HEK293 (cell line): Measurements from ENCODE around the gene NIT1.
A peak's percentile ranks its signal among the peaks of the same experiment; 100 is the strongest.

Source experiments
- CTCF ChIA-PET: fragments of 350-600 bp; formaldehyde crosslinking; extraction: SDS; loops from one replicate; lab custom pipeline; 2021; ENCODE audit warnings: antibody characterized with exemption; lab: Yijun Ruan, JAX
- POLR2A ChIA-PET: fragments of 300-600 bp; formaldehyde crosslinking; extraction: SDS; loops from one replicate; lab custom pipeline; 2020; ENCODE audit warnings: antibody characterized with exemption, inconsistent platforms; lab: Yijun Ruan, JAX
- H3K27ac ChIP-seq: fragments of 200-500 bp; sonication (Bioruptor generic); 2 replicates; pipeline ENCODE4 v1.5.1; 2014; ENCODE audit warnings: low read depth, low read length, control low read depth, inconsistent platforms; ENCODE audit errors: extremely low read depth
- H3K36me3 ChIP-seq, 2 experiments: fragments of 200-500 bp in 1 of 2; sonication (Bioruptor generic) in 1 of 2; 1 replicate in 1 of 2; 2 replicates in 1 of 2; pipeline ENCODE4 v1.5.1; 2014 to 2017; ENCODE audit warnings: inconsistent platforms in 2 of 2, low read length in 2 of 2; ENCODE audit not compliant: control insufficient read depth in 2 of 2, insufficient read depth in 1 of 2
- H3K4me1 ChIP-seq: fragments of 200-500 bp; sonication (Bioruptor generic); 2 replicates; pipeline ENCODE4 v1.5.1; 2014; ENCODE audit warnings: mild to moderate bottlenecking, low read length, inconsistent platforms; ENCODE audit not compliant: control insufficient read depth, insufficient read depth
- H3K4me3 ChIP-seq: 2 replicates; pipeline ENCODE4 v1.5.1; 2011; ENCODE audit warnings: low read depth, mild to moderate bottlenecking, control low read depth, low read length, moderate library complexity
- H3K9me3 ChIP-seq: fragments of 200-500 bp; sonication (Bioruptor generic); 2 replicates; pipeline ENCODE4 v1.5.1; 2014; ENCODE audit warnings: low read depth, low read length, inconsistent platforms; ENCODE audit not compliant: control insufficient read depth, insufficient read depth
- ATF2 ChIP-seq: fragments of 450-650 bp; formaldehyde crosslinking; IDR thresholded peaks from 2 replicates; pipeline ENCODE4 v1.5.1; 2016; ENCODE audit warnings: missing biosample characterization, missing genetic modification characterization, low read depth
- HIC1 ChIP-seq: fragments of 450-650 bp; formaldehyde crosslinking; IDR thresholded peaks from 2 replicates; pipeline ENCODE4 v1.5.1; 2016; ENCODE audit warnings: missing biosample characterization, missing genetic modification characterization
- PRDM1 ChIP-seq: fragments of 450-650 bp; formaldehyde crosslinking; IDR thresholded peaks from 2 replicates; pipeline ENCODE4; 2016; ENCODE audit warnings: missing biosample characterization, missing genetic modification characterization
- SCRT1 ChIP-seq: fragments of 450-650 bp; formaldehyde crosslinking; IDR thresholded peaks from 2 replicates; pipeline ENCODE4 v1.5.1; 2016; ENCODE audit warnings: missing biosample characterization, missing genetic modification characterization, borderline replicate concordance
- SCRT2 ChIP-seq: fragments of 450-650 bp; formaldehyde crosslinking; IDR thresholded peaks from 2 replicates; pipeline ENCODE4 v1.5.1; 2016; ENCODE audit warnings: missing biosample characterization, missing genetic modification characterization
- ZBTB20 ChIP-seq: fragments of 450-650 bp; formaldehyde crosslinking; IDR thresholded peaks from 2 replicates; pipeline ENCODE4 v1.5.1; 2016; ENCODE audit warnings: missing biosample characterization, missing genetic modification characterization
- ZNF23 ChIP-seq: fragments of 450-650 bp; formaldehyde crosslinking; IDR thresholded peaks from 2 replicates; pipeline ENCODE4 v1.5.1; 2016; ENCODE audit warnings: missing biosample characterization, missing genetic modification characterization, borderline replicate concordance
- ZNF24 ChIP-seq: fragments of 450-650 bp; formaldehyde crosslinking; IDR thresholded peaks from 2 replicates; pipeline ENCODE4 v1.5.1; 2016; ENCODE audit warnings: missing biosample characterization, missing genetic modification characterization
- ZNF26 ChIP-seq: fragments of 450-650 bp; formaldehyde crosslinking; IDR thresholded peaks from 2 replicates; pipeline ENCODE4 v1.5.1; 2016; ENCODE audit warnings: missing biosample characterization, missing genetic modification characterization
- ZNF514 ChIP-seq: fragments of 450-650 bp; formaldehyde crosslinking; IDR thresholded peaks from 2 replicates; pipeline ENCODE4 v1.5.1; 2016; ENCODE audit warnings: missing biosample characterization, missing genetic modification characterization
- ZNF571 ChIP-seq: fragments of 450-650 bp; formaldehyde crosslinking; IDR thresholded peaks from 2 replicates; pipeline ENCODE4 v1.5.0; 2017; ENCODE audit warnings: missing biosample characterization, missing genetic modification characterization
- ZNF624 ChIP-seq: fragments of 450-650 bp; formaldehyde crosslinking; IDR thresholded peaks from 2 replicates; pipeline ENCODE4 v1.5.1; 2017; ENCODE audit warnings: missing biosample characterization, missing genetic modification characterization
- ZNF747 ChIP-seq: fragments of 450-650 bp; formaldehyde crosslinking; IDR thresholded peaks from 2 replicates; pipeline ENCODE4 v1.5.1; 2016; ENCODE audit warnings: missing biosample characterization, missing genetic modification characterization
- ZNF791 ChIP-seq: fragments of 450-650 bp; formaldehyde crosslinking; IDR thresholded peaks from 2 replicates; pipeline ENCODE4 v1.5.1; 2016; ENCODE audit warnings: missing biosample characterization, missing genetic modification characterization
- ZSCAN16 ChIP-seq: fragments of 450-650 bp; formaldehyde crosslinking; IDR thresholded peaks from 2 replicates; pipeline ENCODE4 v1.5.1; 2016; ENCODE audit warnings: missing biosample characterization, missing genetic modification characterization
- TF ChIP-seq, protein P1 (sequence below): IDR thresholded peaks from 2 replicates; pipeline ENCODE4 v1.6.1; 2011; ENCODE audit warnings: mild to moderate bottlenecking, low read depth, low read length, borderline replicate concordance
- TF ChIP-seq, protein P2 (sequence below): fragments of 450-650 bp; formaldehyde crosslinking; IDR thresholded peaks from 2 replicates; pipeline ENCODE4 v1.5.1; 2017; ENCODE audit warnings: missing biosample characterization, missing genetic modification characterization

The NIT1 gene

GRCh38 chr1:161099090-161099802 lies 18.7 kb upstream of the NIT1 start:
- ChIA-PET POLR2A (interaction anchor here (1.0 to 2.5 kb wide), 5 partner anchors 13 to 78 kb away, joined by 3 to 10 read pairs (median 6); partner anchors contain the start of genes F11R, NIT1, PFDN2 and USF1), CTCF (interaction anchor here (0.6 to 4.5 kb wide), 11 partner anchors 10 to 319 kb away, joined by 3 to 60 read pairs (median 7); partner anchors contain the start of genes DEDD, NECTIN4, PPOX and USF1)
- Histone ChIP-seq H3K36me3 (peaks cover 11 to 38% of the 10 kb centered on the region in 2 experiments; a peak in 2 of 3 replicates), H3K9me3 (no peaks in the 10 kb centered on the region), H3K4me3 (no peak overlapping the region; the same call in 1 of the 2 replicates), H3K27ac (no peak overlapping the region), H3K4me1 (no peaks in the 10 kb centered on the region; the same call in 1 of the 2 replicates)
- TF ChIP-seq ZNF514 (tag by site-specific recombination): no peak
- TF ChIP-seq, protein P1, sequence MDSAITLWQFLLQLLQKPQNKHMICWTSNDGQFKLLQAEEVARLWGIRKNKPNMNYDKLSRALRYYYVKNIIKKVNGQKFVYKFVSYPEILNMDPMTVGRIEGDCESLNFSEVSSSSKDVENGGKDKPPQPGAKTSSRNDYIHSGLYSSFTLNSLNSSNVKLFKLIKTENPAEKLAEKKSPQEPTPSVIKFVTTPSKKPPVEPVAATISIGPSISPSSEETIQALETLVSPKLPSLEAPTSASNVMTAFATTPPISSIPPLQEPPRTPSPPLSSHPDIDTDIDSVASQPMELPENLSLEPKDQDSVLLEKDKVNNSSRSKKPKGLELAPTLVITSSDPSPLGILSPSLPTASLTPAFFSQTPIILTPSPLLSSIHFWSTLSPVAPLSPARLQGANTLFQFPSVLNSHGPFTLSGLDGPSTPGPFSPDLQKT: no peak
- TF ChIP-seq ZNF23 (tag by site-specific recombination): no peak
- TF ChIP-seq ZNF624: no peak
- TF ChIP-seq ZBTB20 (tag by site-specific recombination): no peak
- no peak for TF ChIP-seq ZNF747 (tag by site-specific recombination)
- TF ChIP-seq, protein P2, sequence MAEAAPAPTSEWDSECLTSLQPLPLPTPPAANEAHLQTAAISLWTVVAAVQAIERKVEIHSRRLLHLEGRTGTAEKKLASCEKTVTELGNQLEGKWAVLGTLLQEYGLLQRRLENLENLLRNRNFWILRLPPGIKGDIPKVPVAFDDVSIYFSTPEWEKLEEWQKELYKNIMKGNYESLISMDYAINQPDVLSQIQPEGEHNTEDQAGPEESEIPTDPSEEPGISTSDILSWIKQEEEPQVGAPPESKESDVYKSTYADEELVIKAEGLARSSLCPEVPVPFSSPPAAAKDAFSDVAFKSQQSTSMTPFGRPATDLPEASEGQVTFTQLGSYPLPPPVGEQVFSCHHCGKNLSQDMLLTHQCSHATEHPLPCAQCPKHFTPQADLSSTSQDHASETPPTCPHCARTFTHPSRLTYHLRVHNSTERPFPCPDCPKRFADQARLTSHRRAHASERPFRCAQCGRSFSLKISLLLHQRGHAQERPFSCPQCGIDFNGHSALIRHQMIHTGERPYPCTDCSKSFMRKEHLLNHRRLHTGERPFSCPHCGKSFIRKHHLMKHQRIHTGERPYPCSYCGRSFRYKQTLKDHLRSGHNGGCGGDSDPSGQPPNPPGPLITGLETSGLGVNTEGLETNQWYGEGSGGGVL (tag by site-specific recombination): peak; percentile 24; the same call in 1 of the 2 replicates
- peak; percentile 98 for TF ChIP-seq SCRT2
- no peak for TF ChIP-seq ZNF571 (tag by site-specific recombination)
- TF ChIP-seq ZNF791 (tag by site-specific recombination): no peak
- TF ChIP-seq PRDM1: peak; percentile 65; the same call in 1 of the 2 replicates
- no peak for TF ChIP-seq ZNF24 (tag by site-specific recombination)
- TF ChIP-seq SCRT1 (tag by site-specific recombination): peak; percentile 89
- no peak for TF ChIP-seq ZNF26 (tag by site-specific recombination)
- TF ChIP-seq ZSCAN16 (tag by site-specific recombination): no peak
- no peak for TF ChIP-seq ATF2 (tag by site-specific recombination)
- TF ChIP-seq HIC1: no peak
